ENCODE results near the gene ZNF267. TPM values are rescaled to one million over a fixed set of nuclear protein-coding genes. Genes with fewer than 3 reads are reported as not detected.
"Not testable (repeated sequence)": the region's sequence is repeated elsewhere in the genome, so short reads cannot be mapped to it uniquely, and the experiment has no call there.

Gene ZNF267
- total RNA-seq: 17.5 and 23.4 TPM in 2 replicates

GRCh38 chr16:31873556-31874365 is at the start of gene ZNF267:
Gene ZNF267 (plus strand): TSS chr16:31873807. CDS start chr16:31873967, 160 bp downstream.
- peak; percentile 81 to 93 for DNase-seq (ENCODE audit: low read depth in 2 of 2)

- DNase-seq (ENCODE audit: low read depth in 2 of 2): no peak
These were observed 40.6 kb upstream of the ZNF267 start for GRCh38 chr16:31833047-31833446.

- not testable (repeated sequence) for DNase-seq (ENCODE audit: low read depth in 2 of 2)
These were observed 37.2 kb upstream of the ZNF267 start for GRCh38 chr16:31836396-31836795.

GRCh38 chr16:31842864-31843263 is 30.7 kb upstream of the ZNF267 start:
- no peak for DNase-seq (ENCODE audit: low read depth in 2 of 2)

GRCh38 chr16:31848572-31848971 is 25.0 kb upstream of the ZNF267 start:
- not testable (repeated sequence) for DNase-seq (ENCODE audit: low read depth in 2 of 2)

GRCh38 chr16:31853291-31853690 is 20.3 kb upstream of the ZNF267 start:
- no peak for DNase-seq (ENCODE audit: low read depth in 2 of 2)

GRCh38 chr16:31860508-31860907 is 13.1 kb upstream of the ZNF267 start:
- no peak for DNase-seq (ENCODE audit: low read depth in 2 of 2)

- peak; percentile 37 to 47 for DNase-seq (ENCODE audit: low read depth in 2 of 2)
These were observed 12.2 kb upstream of the ZNF267 start for GRCh38 chr16:31861455-31861854.

GRCh38 chr16:31862761-31863160 is 10.8 kb upstream of the ZNF267 start:
- no peak for DNase-seq (ENCODE audit: low read depth in 2 of 2)

- no peak for DNase-seq (ENCODE audit: low read depth in 2 of 2)
These were observed 5.4 kb upstream of the ZNF267 start for GRCh38 chr16:31868164-31868563.

GRCh38 chr16:31868691-31869167 is 4.9 kb upstream of the ZNF267 start:
- DNase-seq (ENCODE audit: low read depth in 2 of 2): peak; percentile 63 to 79

GRCh38 chr16:31869511-31870201 is 4.0 kb upstream of the ZNF267 start:
- peak; percentile 88 to 98 for DNase-seq (ENCODE audit: low read depth in 2 of 2)

GRCh38 chr16:31870809-31871208 is 2.8 kb upstream of the ZNF267 start:
- no peak for DNase-seq (ENCODE audit: low read depth in 2 of 2)

- no peak for DNase-seq (ENCODE audit: low read depth in 2 of 2)
These were observed 2.1 kb upstream of the ZNF267 start for GRCh38 chr16:31871510-31871909.

GRCh38 chr16:31872201-31872600 is 1.4 kb upstream of the ZNF267 start:
- no peak for DNase-seq (ENCODE audit: low read depth in 2 of 2)

GRCh38 chr16:31874366-31875111 is 932 bp downstream of the ZNF267 start:
- peak in 1 of 2 donors; percentile 73 for DNase-seq (ENCODE audit: low read depth in 2 of 2)

GRCh38 chr16:31875112-31875803 is 1.7 kb downstream of the ZNF267 start:
- DNase-seq (ENCODE audit: low read depth in 2 of 2): peak in 1 of 2 donors; percentile 45

- DNase-seq (ENCODE audit: low read depth in 2 of 2): no peak
These were observed 2.4 kb downstream of the ZNF267 start for GRCh38 chr16:31875928-31876547.

- DNase-seq (ENCODE audit: low read depth in 2 of 2): peak in 1 of 2 donors; percentile 91
These were observed 3.6 kb downstream of the ZNF267 start for GRCh38 chr16:31876951-31877828.
